ENCODE measurements around the gene ZNF438. TPM values are rescaled to one million over a fixed set of nuclear protein-coding genes. Genes with fewer than 3 reads are reported as not detected.

Gene ZNF438
- total and polyA plus RNA-seq, 2 of the 8 experiments (the other 6 are each of a cell fraction or from before 2014, with no cell fraction given): 0.95 to 1.7 TPM

DNA sequence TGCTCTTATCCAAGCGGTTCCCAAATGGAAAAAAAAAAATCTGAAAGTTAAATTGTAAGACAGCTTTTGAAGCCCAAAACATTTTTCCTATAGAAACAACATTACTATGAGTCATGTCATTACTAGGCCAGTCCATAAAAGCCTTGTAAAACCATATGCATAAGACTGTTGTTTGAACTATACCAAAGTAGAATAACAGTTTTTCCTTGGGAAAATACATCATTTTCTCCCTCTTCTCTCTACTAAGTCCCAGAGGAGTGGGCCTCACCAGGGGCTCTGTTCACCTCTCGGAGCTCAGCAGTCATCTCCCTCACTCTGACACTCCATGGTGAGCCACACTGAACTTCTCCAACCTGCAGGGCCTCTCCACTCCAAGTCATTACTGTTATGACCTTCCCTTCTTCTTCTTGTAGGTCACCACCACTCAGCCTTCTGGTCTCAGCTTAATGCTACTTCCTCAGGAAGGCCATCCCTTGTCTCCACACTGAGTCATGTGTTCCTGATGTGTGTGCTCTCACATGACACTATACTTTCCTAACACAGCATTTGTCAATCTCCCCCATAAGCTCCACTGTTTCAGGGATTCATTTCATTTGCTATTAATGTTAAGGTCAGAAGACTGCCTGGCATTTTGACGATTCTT lies 32.5 kb downstream of the ZNF438 start:
- POLR2A ChIA-PET (ENCODE audit: partially characterized antibody): no interaction called here
- FAIRE-seq: no peak
- WGBS, 2 experiments (ENCODE audit: extremely low coverage in 1 of 2, insufficient coverage in 1 of 2, insufficient read length in 1 of 2, insufficient replicate concordance in 2 of 2, low coverage in 1 of 2, low lambda C conversion rate in 2 of 2, missing lambda C conversion rate in 1 of 2): 92% methylated on average over 3 of the region's 3 CpGs; no CpG with 5 or more reads in 1 of the 2 experiments
- Histone ChIP-seq H3K23me2 (ENCODE audit: low read depth, low read length) (no peaks in the 10 kb centered on the region), H3K56ac (replicated peaks; ENCODE audit: insufficient read length, low read depth, low read length) (no peak overlapping the region), H3K14ac (ENCODE audit: insufficient read length) (no peak overlapping the region), H2BK120ac (replicated peaks; ENCODE audit: low read depth, low read length) (no peak overlapping the region), H4K5ac (ENCODE audit: insufficient read length, low read depth, low read length) (no peak overlapping the region), H3K36me3 (ENCODE audit: control insufficient read depth in 2 of 4, insufficient read depth in 4 of 4, low read length in 3 of 4) (no peaks in the 10 kb centered on the region; a peak in 1 of 8 replicates), H2BK15ac (ENCODE audit: low read length) (no peak overlapping the region), H3K27ac (ENCODE audit: low read depth, low read length) (no peak overlapping the region), H2BK5ac (ENCODE audit: low read depth, low read length) (no peak overlapping the region), H2AK5ac (ENCODE audit: low read depth, low read length) (no peak overlapping the region), H3K27me3 (replicated peaks in 1 of 4; ENCODE audit: control insufficient read depth in 3 of 4, extremely low read depth in 1 of 4, insufficient read depth in 3 of 4, low read length in 3 of 4) (no peaks in the 10 kb centered on the region), H4K20me1 (replicated peaks in 1 of 2; ENCODE audit: control insufficient read depth in 1 of 2, insufficient read depth in 2 of 2, low read length in 2 of 2) (no peaks in the 10 kb centered on the region), H3K4me3 (ENCODE audit: extremely low read depth in 1 of 4, insufficient read depth in 2 of 4, low read depth in 3 of 4, low read length in 4 of 4) (no peak overlapping the region), H2AFZ (ENCODE audit: low read length) (no peak overlapping the region), H3K4me2 (ENCODE audit: insufficient read depth in 1 of 2, low read depth in 2 of 2, low read length in 2 of 2) (no peak overlapping the region), H3K79me2 (ENCODE audit: control insufficient read depth in 1 of 2, insufficient read depth in 2 of 2, low read length in 2 of 2) (no peaks in the 10 kb centered on the region), H3K9me3 (ENCODE audit: insufficient read depth in 2 of 2, low read depth in 1 of 2, low read length in 1 of 2) (peaks cover 8 to 9% of the 10 kb centered on the region in 2 experiments), H3K79me1 (ENCODE audit: low read depth, low read length) (no peaks in the 10 kb centered on the region), H3K4me1 (replicated peaks in 1 of 4; ENCODE audit: control insufficient read depth in 3 of 4, insufficient read depth in 4 of 4, low read length in 3 of 4) (no peaks in the 10 kb centered on the region), H3K23ac (ENCODE audit: insufficient read length) (no peak overlapping the region), H4K91ac (replicated peaks; ENCODE audit: insufficient read length, low read length) (no peak overlapping the region), H3K18ac (ENCODE audit: extremely low read depth, low read length) (no peak overlapping the region), H2BK12ac (ENCODE audit: low read depth, low read length) (no peak overlapping the region), H4K8ac (ENCODE audit: extremely low read depth, insufficient read depth, low read length) (no peak overlapping the region), H3K9ac (replicated peaks in 1 of 4; ENCODE audit: extremely low read depth in 1 of 4, low read depth in 3 of 4, low read length in 3 of 4) (no peak overlapping the region), H2BK20ac (ENCODE audit: low read length) (no peak overlapping the region), H3K4ac (replicated peaks; ENCODE audit: insufficient read length, low read depth, low read length) (no peak overlapping the region)
- CTCF ChIA-PET (ENCODE audit: partially characterized antibody): interaction anchor here (0.6 to 1.2 kb wide), 5 partner anchors 9 to 469 kb away, joined by 3 to 5 read pairs (median 3); no protein-coding TSS in a partner anchor
- no peak for TF ChIP-seq BACH1 (IDR thresholded peaks at IDR 0.05; ENCODE audit: low read length)
- no peak for TF ChIP-seq GTF2F1 (IDR thresholded peaks at IDR 0.05; ENCODE audit: borderline replicate concordance, low read depth, low read length)
- TF ChIP-seq RAD21 (IDR thresholded peaks at IDR 0.05 in 1 of 2, conservative IDR thresholded peaks at IDR 0.05 in 1 of 2; ENCODE audit: low read depth in 2 of 2, low read length in 2 of 2): no peak
- TF ChIP-seq, protein P1, sequence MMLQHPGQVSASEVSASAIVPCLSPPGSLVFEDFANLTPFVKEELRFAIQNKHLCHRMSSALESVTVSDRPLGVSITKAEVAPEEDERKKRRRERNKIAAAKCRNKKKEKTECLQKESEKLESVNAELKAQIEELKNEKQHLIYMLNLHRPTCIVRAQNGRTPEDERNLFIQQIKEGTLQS (IDR thresholded peaks at IDR 0.05; ENCODE audit: insufficient read depth, low read depth, low read length): no peak
- TF ChIP-seq NANOG (IDR thresholded peaks at IDR 0.05; ENCODE audit: insufficient read depth, low read depth, low read length, poor library complexity, severe bottlenecking): no peak
- no peak for TF ChIP-seq KDM1A (IDR thresholded peaks at IDR 0.05; ENCODE audit: borderline replicate concordance, low read length)
- no peak for DNase-seq (ENCODE audit: low read depth in 1 of 2, low spot score in 2 of 2)
